OCI-LY1 (cell line): ENCODE results near the gene NLGN4Y.
"Not testable (repeated sequence)": the region's sequence is repeated elsewhere in the genome, so short reads cannot be mapped to it uniquely, and the experiment has no call there.

Experiments
- H2AFZ ChIP-seq: fragments of 200-600 bp; sonication (generic), shearing (Covaris generic); 2 replicates; pipeline ENCODE4 v1.6.0; 2014; ENCODE audit warnings: antibody characterized with exemption, mild to moderate bottlenecking, low read length
- H3F3A ChIP-seq: fragments of 200-600 bp; sonication (generic), shearing (Covaris generic); 2 replicates; pipeline ENCODE4 v1.6.0; 2014; ENCODE audit warnings: mild to moderate bottlenecking, antibody characterized with exemption, low read length, moderate library complexity; ENCODE audit not compliant: insufficient read depth
- H3K27ac ChIP-seq: fragments of 200-600 bp; sonication (generic); 2 replicates; pipeline ENCODE4 v1.5.1; 2014; ENCODE audit warnings: low read length, mixed run types, mild to moderate bottlenecking, low read depth; ENCODE audit not compliant: poor library complexity, severe bottlenecking
- H3K27me3 ChIP-seq: fragments of 200-600 bp; sonication (generic); 2 replicates; pipeline ENCODE4 v1.6.0; 2014; ENCODE audit warnings: antibody characterized with exemption, mild to moderate bottlenecking, low read length, moderate library complexity; ENCODE audit not compliant: insufficient read depth
- H3K36me3 ChIP-seq: fragments of 200-600 bp; sonication (generic); 2 replicates; pipeline ENCODE4 v1.6.1; 2014; ENCODE audit warnings: mild to moderate bottlenecking, antibody characterized with exemption, low read length, moderate library complexity, mixed read lengths; ENCODE audit not compliant: insufficient read depth
- H3K4me1 ChIP-seq: fragments of 200-600 bp; sonication (generic); 2 replicates; pipeline ENCODE4 v1.5.1; 2014; ENCODE audit warnings: mild to moderate bottlenecking, low read length, moderate library complexity; ENCODE audit not compliant: insufficient read depth, severe bottlenecking
- H3K4me2 ChIP-seq: fragments of 200-600 bp; sonication (generic), shearing (Covaris generic); 2 replicates; pipeline ENCODE4 v1.6.1; 2014; ENCODE audit warnings: low read length
- H3K4me3 ChIP-seq: fragments of 200-600 bp; sonication (generic); 2 replicates; pipeline ENCODE4 v1.5.1; 2014; ENCODE audit warnings: low read length, low read depth, mild to moderate bottlenecking, mixed read lengths; ENCODE audit not compliant: poor library complexity, severe bottlenecking
- H3K79me2 ChIP-seq: fragments of 200-600 bp; shearing (Covaris generic); 2 replicates; pipeline ENCODE4 v1.6.1; 2016; ENCODE audit warnings: mixed run types, low read length, mixed read lengths; ENCODE audit not compliant: insufficient read depth
- H3K9ac ChIP-seq: fragments of 200-600 bp; sonication (generic), shearing (Covaris generic); 2 replicates; pipeline ENCODE4 v1.6.1; 2014; ENCODE audit warnings: mild to moderate bottlenecking, low read length, mixed read lengths
- H3K9me2 ChIP-seq: fragments of 200-600 bp; sonication (generic), shearing (Covaris generic); 2 replicates; pipeline ENCODE4 v1.6.1; 2014; ENCODE audit warnings: low read depth, mild to moderate bottlenecking, low read length, mixed read lengths
- H3K9me3 ChIP-seq: fragments of 200-600 bp; shearing (Covaris generic); 2 replicates; pipeline ENCODE4 v1.6.1; 2014; ENCODE audit warnings: low read length, mixed read lengths
- H4K20me1 ChIP-seq: fragments of 200-600 bp; sonication (generic), shearing (Covaris generic); 2 replicates; pipeline ENCODE4 v1.6.0; 2016; ENCODE audit warnings: mild to moderate bottlenecking, low read length; ENCODE audit not compliant: insufficient read depth
- CTCF ChIP-seq: fragments of 200-600 bp; sonication (generic), shearing (Covaris generic); IDR thresholded peaks from 2 replicates; pipeline ENCODE4 v1.5.1; 2017; ENCODE audit warnings: mild to moderate bottlenecking, antibody characterized with exemption, low read length, moderate library complexity, mixed read lengths
- EZH2 ChIP-seq: fragments of 200-600 bp; sonication (generic), shearing (Covaris generic); IDR thresholded peaks from 2 replicates; pipeline ENCODE4 v1.8.0; 2017; ENCODE audit warnings: borderline replicate concordance, mixed run types, mild to moderate bottlenecking, antibody characterized with exemption, low read length, moderate library complexity, mixed read lengths

Gene NLGN4Y

GRCh38 chrY:14837466-14837865 lies 313.1 kb downstream of the NLGN4Y start:
- Histone ChIP-seq H3K79me2 (no peaks in the 10 kb centered on the region), H3K27ac (no peak overlapping the region), H3K36me3 (no peaks in the 10 kb centered on the region), H3K9ac (no peak overlapping the region), H3K4me3 (no peak overlapping the region), H4K20me1 (no peaks in the 10 kb centered on the region), H3K27me3 (no peaks in the 10 kb centered on the region), H3K9me2 (no peaks in the 10 kb centered on the region), H3F3A (no peaks in the 10 kb centered on the region), H3K4me2 (no peak overlapping the region), H2AFZ (no peak overlapping the region), H3K4me1 (no peaks in the 10 kb centered on the region), H3K9me3 (no peaks in the 10 kb centered on the region)
- TF ChIP-seq CTCF (no peak), EZH2 (no peak)

GRCh38 chrY:14850734-14851133 lies 326.4 kb downstream of the NLGN4Y start:
- H3K36me3 ChIP-seq = no peaks in the 10 kb centered on the region
- no peaks in the 10 kb centered on the region for H4K20me1 ChIP-seq
- H3K9me3 ChIP-seq = no peaks in the 10 kb centered on the region
- no peak overlapping the region for H3K27ac ChIP-seq
- H3K4me3 ChIP-seq = no peak overlapping the region
- H3K4me2 ChIP-seq = no peak overlapping the region
- no peaks in the 10 kb centered on the region for H3K27me3 ChIP-seq
- no peaks in the 10 kb centered on the region for H3F3A ChIP-seq
- TF ChIP-seq CTCF (no peak), EZH2 (no peak)
- H3K9me2 ChIP-seq = no peaks in the 10 kb centered on the region
- H3K4me1 ChIP-seq = no peaks in the 10 kb centered on the region
- no peaks in the 10 kb centered on the region for H3K79me2 ChIP-seq
- H2AFZ ChIP-seq = no peak overlapping the region
- H3K9ac ChIP-seq = no peak overlapping the region

GRCh38 chrY:14860448-14860847 lies 336.1 kb downstream of the NLGN4Y start:
- Histone ChIP-seq H2AFZ (no peak overlapping the region), H3K9ac (no peak overlapping the region), H3K27ac (no peak overlapping the region), H3K4me2 (no peak overlapping the region), H3K79me2 (no peaks in the 10 kb centered on the region), H3K4me3 (no peak overlapping the region), H3F3A (no peaks in the 10 kb centered on the region), H3K27me3 (no peaks in the 10 kb centered on the region), H3K9me3 (no peaks in the 10 kb centered on the region), H4K20me1 (no peaks in the 10 kb centered on the region), H3K36me3 (no peaks in the 10 kb centered on the region), H3K4me1 (no peaks in the 10 kb centered on the region), H3K9me2 (no peaks in the 10 kb centered on the region)
- TF ChIP-seq CTCF = no peak
- no peak for TF ChIP-seq EZH2

- H3K9me2 ChIP-seq, H4K20me1 ChIP-seq, H3K4me3 ChIP-seq, H3F3A ChIP-seq, H2AFZ ChIP-seq, H3K4me2 ChIP-seq, H3K79me2 ChIP-seq, H3K9ac ChIP-seq, H3K36me3 ChIP-seq, H3K4me1 ChIP-seq, H3K9me3 ChIP-seq, H3K27me3 ChIP-seq, H3K27ac ChIP-seq: not testable (repeated sequence)
These were observed 336.7 kb downstream of the NLGN4Y start for GRCh38 chrY:14861033-14861432.
